ENCODE data around the gene CADM2. TPM values are rescaled to one million over a fixed set of nuclear protein-coding genes. Genes with fewer than 3 reads are reported as not detected.

CADM2 gene
- polyA plus RNA-seq, 1 donor from 2014 or later, result 4.5 TPM

GRCh38 chr3:85394424-85394823, 435.6 kb downstream of the CADM2 start:
- Histone ChIP-seq H3K79me2 (replicated peaks; ENCODE audit: insufficient read depth, low read length) (no peaks in the 10 kb centered on the region), H3K4me2 (ENCODE audit: low read length) (no peak overlapping the region), H4K20me1 (ENCODE audit: insufficient read depth) (no peaks in the 10 kb centered on the region)

DNA sequence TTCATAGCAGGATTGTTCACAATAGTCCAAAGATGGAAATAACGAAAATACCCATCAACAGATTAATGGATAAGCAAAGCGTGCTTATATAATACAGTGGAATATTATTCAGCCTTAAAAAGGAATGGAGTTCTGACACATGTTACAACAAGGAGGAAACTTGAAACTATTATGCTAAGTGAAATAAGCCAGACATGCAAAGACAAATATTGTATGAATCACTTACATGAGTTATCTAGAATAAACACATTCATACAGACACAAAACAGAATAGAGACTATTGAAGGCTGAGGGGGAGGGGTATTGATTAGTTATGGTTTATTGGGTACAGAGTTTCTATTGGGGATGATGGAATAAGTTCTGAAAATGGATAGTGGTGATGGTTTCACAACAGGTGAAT, 438.6 kb downstream of the CADM2 start:
- Histone ChIP-seq H3K27ac (ENCODE audit: low read length) (no peak overlapping the region), H3K4me2 (ENCODE audit: low read length) (no peak overlapping the region), H3K9me2 (ENCODE audit: insufficient read depth, low read length) (no peaks in the 10 kb centered on the region), H3K4me3 (ENCODE audit: low read length) (no peak overlapping the region), H3K9ac (ENCODE audit: low read length) (no peak overlapping the region), H4K20me1 (ENCODE audit: insufficient read depth) (no peaks in the 10 kb centered on the region), H3K79me2 (replicated peaks; ENCODE audit: insufficient read depth, low read length) (no peaks in the 10 kb centered on the region), H3K36me3 (ENCODE audit: insufficient read depth, low read length) (no peaks in the 10 kb centered on the region), H3K27me3 (ENCODE audit: insufficient read depth, low read depth, low read length) (no peaks in the 10 kb centered on the region), H3K9me3 (ENCODE audit: low read length) (no peaks in the 10 kb centered on the region), H3F3A (ENCODE audit: insufficient read depth, low read length, poor library complexity, severe bottlenecking) (no peaks in the 10 kb centered on the region), H2AFZ (ENCODE audit: low read depth, low read length) (no peak overlapping the region)
- TF ChIP-seq SMC3 (conservative IDR thresholded peaks at IDR 0.05; ENCODE audit: poor library complexity), result no peak
- TF ChIP-seq EZH2 (IDR thresholded peaks at IDR 0.05; ENCODE audit: borderline replicate concordance, insufficient read depth, low read length, poor library complexity, severe bottlenecking), result no peak
- TF ChIP-seq TAF1 (IDR thresholded peaks at IDR 0.05; ENCODE audit: low read depth), result no peak
- no peak for TF ChIP-seq RAD21 (conservative IDR thresholded peaks at IDR 0.05)
- TF ChIP-seq MXI1 (conservative IDR thresholded peaks at IDR 0.05; ENCODE audit: poor library complexity, severe bottlenecking), result no peak
- no peak for TF ChIP-seq EP300 (conservative IDR thresholded peaks at IDR 0.05; ENCODE audit: poor library complexity, severe bottlenecking)
- TF ChIP-seq, protein P1, sequence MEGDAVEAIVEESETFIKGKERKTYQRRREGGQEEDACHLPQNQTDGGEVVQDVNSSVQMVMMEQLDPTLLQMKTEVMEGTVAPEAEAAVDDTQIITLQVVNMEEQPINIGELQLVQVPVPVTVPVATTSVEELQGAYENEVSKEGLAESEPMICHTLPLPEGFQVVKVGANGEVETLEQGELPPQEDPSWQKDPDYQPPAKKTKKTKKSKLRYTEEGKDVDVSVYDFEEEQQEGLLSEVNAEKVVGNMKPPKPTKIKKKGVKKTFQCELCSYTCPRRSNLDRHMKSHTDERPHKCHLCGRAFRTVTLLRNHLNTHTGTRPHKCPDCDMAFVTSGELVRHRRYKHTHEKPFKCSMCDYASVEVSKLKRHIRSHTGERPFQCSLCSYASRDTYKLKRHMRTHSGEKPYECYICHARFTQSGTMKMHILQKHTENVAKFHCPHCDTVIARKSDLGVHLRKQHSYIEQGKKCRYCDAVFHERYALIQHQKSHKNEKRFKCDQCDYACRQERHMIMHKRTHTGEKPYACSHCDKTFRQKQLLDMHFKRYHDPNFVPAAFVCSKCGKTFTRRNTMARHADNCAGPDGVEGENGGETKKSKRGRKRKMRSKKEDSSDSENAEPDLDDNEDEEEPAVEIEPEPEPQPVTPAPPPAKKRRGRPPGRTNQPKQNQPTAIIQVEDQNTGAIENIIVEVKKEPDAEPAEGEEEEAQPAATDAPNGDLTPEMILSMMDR (IDR thresholded peaks at IDR 0.05; ENCODE audit: poor library complexity, severe bottlenecking), result no peak
- no peak for TF ChIP-seq POLR2AphosphoS5 (IDR thresholded peaks at IDR 0.05)

More at GRCh38 chr3:85394424-85394823, 435.6 kb downstream of the CADM2 start:
- TF ChIP-seq, protein P1 (IDR thresholded peaks at IDR 0.05; ENCODE audit: poor library complexity, severe bottlenecking), result no peak
- no peak for TF ChIP-seq EP300 (conservative IDR thresholded peaks at IDR 0.05; ENCODE audit: poor library complexity, severe bottlenecking)
- TF ChIP-seq MXI1 (conservative IDR thresholded peaks at IDR 0.05; ENCODE audit: poor library complexity, severe bottlenecking), result no peak
- TF ChIP-seq SMC3 (conservative IDR thresholded peaks at IDR 0.05; ENCODE audit: poor library complexity), result no peak
- no peak for TF ChIP-seq TAF1 (IDR thresholded peaks at IDR 0.05; ENCODE audit: low read depth)
- TF ChIP-seq EZH2 (IDR thresholded peaks at IDR 0.05; ENCODE audit: borderline replicate concordance, insufficient read depth, low read length, poor library complexity, severe bottlenecking), result no peak
- TF ChIP-seq REST (IDR thresholded peaks at IDR 0.05; ENCODE audit: borderline replicate concordance), result no peak
- TF ChIP-seq RAD21 (conservative IDR thresholded peaks at IDR 0.05), result no peak
- TF ChIP-seq POLR2AphosphoS5 (IDR thresholded peaks at IDR 0.05), result no peak
- Histone ChIP-seq H3K36me3 (ENCODE audit: insufficient read depth, low read length) (no peaks in the 10 kb centered on the region), H3K9me2 (ENCODE audit: insufficient read depth, low read length) (no peaks in the 10 kb centered on the region), H3K27ac (ENCODE audit: low read length) (no peak overlapping the region), H3F3A (ENCODE audit: insufficient read depth, low read length, poor library complexity, severe bottlenecking) (no peaks in the 10 kb centered on the region), H3K9me3 (ENCODE audit: low read length) (no peaks in the 10 kb centered on the region), H2AFZ (ENCODE audit: low read depth, low read length) (no peak overlapping the region), H3K9ac (ENCODE audit: low read length) (no peak overlapping the region), H3K4me3 (ENCODE audit: low read length) (no peak overlapping the region), H3K27me3 (ENCODE audit: insufficient read depth, low read depth, low read length) (no peaks in the 10 kb centered on the region)

Data from neural cell (in vitro differentiated cells).